ENCODE results near the gene SLC2A4RG. TPM values are rescaled to one million over a fixed set of nuclear protein-coding genes. Genes with fewer than 3 reads are reported as not detected.
A peak's percentile ranks its signal among the peaks of the same experiment; 100 is the strongest.

The SLC2A4RG gene
- total and polyA plus RNA-seq, 10 donors, result 27.5 to 107 (median 64.3) TPM

GRCh38 chr20:63753381-63753780 lies 13.8 kb downstream of the SLC2A4RG start:
- Histone ChIP-seq H3K36me3 (peaks cover 0 to 39% (median 2%) of the 10 kb centered on the region in 6 donors), H3K27me3 (replicated peaks in 1 of 7) (no peaks in the 10 kb centered on the region), H3K27ac (peak overlapping the region in 1 of 8 donors; percentile 30), H3K9me3 (no peaks in the 10 kb centered on the region), H3K4me1 (peaks cover 0 to 69% (median 41%) of the 10 kb centered on the region in 6 donors), H3K4me3 (no peak overlapping the region)
- 88 to 97% (median 92%) methylated on average over 10 to 13 of the region's 13 CpGs for WGBS, 5 donors
- no peak for DNase-seq
- intact Hi-C loops (cut with DNase I; ENCODE audit: low total_unique reads), result no loop called here
- TF ChIP-seq POLR2AphosphoS5 (IDR thresholded peaks at IDR 0.05) (no peak), CTCF (IDR thresholded peaks at IDR 0.05 in 8 of 11, conservative IDR thresholded peaks at IDR 0.05 in 3 of 11) (no peak), POLR2A (IDR thresholded peaks at IDR 0.05) (no peak)

DNA sequence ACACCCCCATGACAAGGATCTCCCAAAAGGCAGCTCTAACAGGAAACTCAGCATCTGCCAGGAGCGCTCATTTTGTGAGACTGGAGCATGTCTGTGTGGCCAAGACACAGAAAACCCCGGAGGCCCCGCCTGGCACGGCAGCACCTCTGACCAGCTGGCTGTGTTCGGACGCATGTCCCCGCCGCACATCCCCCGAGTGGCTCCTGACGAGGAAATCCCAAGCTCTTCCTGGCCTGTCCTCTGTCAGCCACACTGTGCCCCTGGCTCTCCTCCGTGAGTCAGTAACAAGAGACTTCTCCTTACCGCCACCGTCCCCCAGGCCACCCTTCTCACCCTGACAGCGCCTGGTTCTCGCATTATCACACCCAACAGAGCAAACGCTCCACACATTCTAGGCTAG lies 14.4 kb downstream of the SLC2A4RG start:
- H3K9me3 ChIP-seq, result no peaks in the 10 kb centered on the region
- no peak overlapping the region for H3K4me3 ChIP-seq
- H3K36me3 ChIP-seq, result peaks cover 0 to 36% (median 2%) of the 10 kb centered on the region in 6 donors
- H3K27me3 ChIP-seq (replicated peaks in 1 of 7), result no peaks in the 10 kb centered on the region
- 83 to 87% (median 84%) methylated on average over 15 to 16 of the region's 16 CpGs for WGBS, 5 donors
- no peak for DNase-seq
- no peak for TF ChIP-seq POLR2A (IDR thresholded peaks at IDR 0.05)
- TF ChIP-seq CTCF (IDR thresholded peaks at IDR 0.05 in 8 of 11, conservative IDR thresholded peaks at IDR 0.05 in 3 of 11), result no peak
- TF ChIP-seq POLR2AphosphoS5 (IDR thresholded peaks at IDR 0.05), result peak in 1 of 3 donors; percentile 7
- intact Hi-C loops (cut with DNase I; ENCODE audit: low total_unique reads), result no loop called here
- peak overlapping the region in 3 of 8 donors; percentile 11 to 30 (median 27) for H3K27ac ChIP-seq
- peaks cover 0 to 66% (median 38%) of the 10 kb centered on the region in 6 donors for H3K4me1 ChIP-seq

GRCh38 chr20:63755933-63756647 lies 16.5 kb downstream of the SLC2A4RG start:
- 71 to 81% (median 76%) methylated on average over 18 of the region's 18 CpGs for WGBS, 5 donors
- TF ChIP-seq POLR2AphosphoS5 (IDR thresholded peaks at IDR 0.05) (peak in 2 of 3 donors; percentile 35 to 72), POLR2A (IDR thresholded peaks at IDR 0.05) (no peak)
- DNase-seq, result peak; percentile 80

GRCh38 chr20:63756648-63756991 lies 17.0 kb downstream of the SLC2A4RG start:
- WGBS, 5 donors, result 42 to 63% (median 47%) methylated on average over 7 to 8 of the region's 8 CpGs
- DNase-seq, result no peak
- H3K9me3 ChIP-seq, result no peaks in the 10 kb centered on the region

More at GRCh38 chr20:63755933-63756647, 16.5 kb downstream of the SLC2A4RG start:
- intact Hi-C loops (cut with DNase I; ENCODE audit: low total_unique reads), result no loop called here
- no peak overlapping the region for H3K4me3 ChIP-seq
- peak overlapping the region in 7 of 8 donors; percentile 14 to 65 (median 54) for H3K27ac ChIP-seq
- peaks cover 0 to 53% (median 25%) of the 10 kb centered on the region in 6 donors for H3K4me1 ChIP-seq
- peaks cover 0 to 20% (median 2%) of the 10 kb centered on the region in 6 donors for H3K36me3 ChIP-seq
- H3K27me3 ChIP-seq (replicated peaks in 1 of 7), result no peaks in the 10 kb centered on the region
- no peaks in the 10 kb centered on the region for H3K9me3 ChIP-seq

More at GRCh38 chr20:63756648-63756991, 17.0 kb downstream of the SLC2A4RG start:
- peaks cover 0 to 21% (median 2%) of the 10 kb centered on the region in 6 donors for H3K36me3 ChIP-seq
- TF ChIP-seq POLR2AphosphoS5 (IDR thresholded peaks at IDR 0.05), result peak in 1 of 3 donors; percentile 30
- no peak for TF ChIP-seq CTCF (IDR thresholded peaks at IDR 0.05 in 8 of 11, conservative IDR thresholded peaks at IDR 0.05 in 3 of 11)
- peaks cover 0 to 49% (median 21%) of the 10 kb centered on the region in 6 donors for H3K4me1 ChIP-seq
- peak overlapping the region in 6 of 8 donors; percentile 19 to 65 (median 56) for H3K27ac ChIP-seq
- no peak overlapping the region for H3K4me3 ChIP-seq
- H3K27me3 ChIP-seq (replicated peaks in 1 of 7), result no peaks in the 10 kb centered on the region
- intact Hi-C loops (cut with DNase I; ENCODE audit: low total_unique reads), result no loop called here

Measured in spleen (tissue), 11 donors.